ENCODE results near the gene TRPM1. TPM values are rescaled to one million over a fixed set of nuclear protein-coding genes. Genes with fewer than 3 reads are reported as not detected.

TRPM1 gene
- total RNA-seq, 1 donor from 2014 or later = not detected

GRCh38 chr15:31133890-31134289 lies 32.4 kb upstream of the TRPM1 start:
- TF ChIP-seq CTCF (IDR thresholded peaks at IDR 0.05; ENCODE audit: insufficient read depth, low read depth, low read length) = no peak
- no peak for TF ChIP-seq EZH2 (IDR thresholded peaks at IDR 0.05; ENCODE audit: insufficient read depth, low read length)
- Histone ChIP-seq H3K27ac (ENCODE audit: low read depth, low read length) (no peak overlapping the region), H3K36me3 (ENCODE audit: insufficient read depth, low read length) (no peaks in the 10 kb centered on the region), H3K4me3 (ENCODE audit: insufficient read depth, low read depth, low read length) (no peak overlapping the region), H3K9me3 (ENCODE audit: insufficient read depth, low read depth, low read length) (no peaks in the 10 kb centered on the region), H3K79me2 (ENCODE audit: insufficient read depth, low read length) (no peaks in the 10 kb centered on the region), H3K4me1 (ENCODE audit: insufficient read depth, low read length) (no peaks in the 10 kb centered on the region), H2AFZ (ENCODE audit: low read depth, low read length) (no peak overlapping the region), H4K20me1 (ENCODE audit: insufficient read depth, low read length) (no peaks in the 10 kb centered on the region), H3K27me3 (ENCODE audit: insufficient read depth, low read length) (peaks cover 3% of the 10 kb centered on the region), H3K9ac (ENCODE audit: low read length) (no peak overlapping the region), H3K4me2 (ENCODE audit: low read length) (no peak overlapping the region)
- no peak overlapping the region for H3K4me3 Mint-ChIP-seq (ENCODE audit: unreplicated experiment)
- no peaks in the 10 kb centered on the region for H3K4me1 Mint-ChIP-seq (ENCODE audit: low read depth, unreplicated experiment)
- no peaks in the 10 kb centered on the region for H3K36me3 Mint-ChIP-seq (ENCODE audit: low read depth, unreplicated experiment)
- DNase-seq (ENCODE audit: low read depth) (no peak), FAIRE-seq (no peak)
- H3K27ac Mint-ChIP-seq (ENCODE audit: unreplicated experiment) = no peak overlapping the region
- H3K9me3 Mint-ChIP-seq (ENCODE audit: unreplicated experiment) = peaks cover 4% of the 10 kb centered on the region
- peaks cover 18% of the 10 kb centered on the region for H3K27me3 Mint-ChIP-seq (ENCODE audit: low read depth, unreplicated experiment)

GRCh38 chr15:31131853-31132375 lies 30.4 kb upstream of the TRPM1 start:
- Mint-ChIP-seq H3K4me3 (ENCODE audit: unreplicated experiment) (no peak overlapping the region), H3K9me3 (ENCODE audit: unreplicated experiment) (peaks cover 4% of the 10 kb centered on the region), H3K27me3 (ENCODE audit: low read depth, unreplicated experiment) (peaks cover 26% of the 10 kb centered on the region), H3K27ac (ENCODE audit: unreplicated experiment) (no peak overlapping the region), H3K36me3 (ENCODE audit: low read depth, unreplicated experiment) (no peaks in the 10 kb centered on the region), H3K4me1 (ENCODE audit: low read depth, unreplicated experiment) (no peaks in the 10 kb centered on the region)
- Histone ChIP-seq H3K4me1 (ENCODE audit: insufficient read depth, low read length) (no peaks in the 10 kb centered on the region), H3K27ac (ENCODE audit: low read depth, low read length) (no peak overlapping the region), H3K4me2 (ENCODE audit: low read length) (no peak overlapping the region), H3K4me3 (ENCODE audit: insufficient read depth, low read depth, low read length) (no peak overlapping the region), H2AFZ (ENCODE audit: low read depth, low read length) (no peak overlapping the region), H4K20me1 (ENCODE audit: insufficient read depth, low read length) (no peaks in the 10 kb centered on the region), H3K36me3 (ENCODE audit: insufficient read depth, low read length) (no peaks in the 10 kb centered on the region), H3K79me2 (ENCODE audit: insufficient read depth, low read length) (no peaks in the 10 kb centered on the region), H3K9ac (ENCODE audit: low read length) (no peak overlapping the region), H3K9me3 (ENCODE audit: insufficient read depth, low read depth, low read length) (no peaks in the 10 kb centered on the region), H3K27me3 (ENCODE audit: insufficient read depth, low read length) (peaks cover 3% of the 10 kb centered on the region)
- TF ChIP-seq CTCF (IDR thresholded peaks at IDR 0.05; ENCODE audit: insufficient read depth, low read depth, low read length) (no peak), EZH2 (IDR thresholded peaks at IDR 0.05; ENCODE audit: insufficient read depth, low read length) (no peak)
- FAIRE-seq = no peak
- DNase-seq (ENCODE audit: low read depth) = no peak

GRCh38 chr15:31130576-31131237 lies 29.2 kb upstream of the TRPM1 start:
- TF ChIP-seq EZH2 (IDR thresholded peaks at IDR 0.05; ENCODE audit: insufficient read depth, low read length) (no peak), CTCF (IDR thresholded peaks at IDR 0.05; ENCODE audit: insufficient read depth, low read depth, low read length) (no peak)
- no peaks in the 10 kb centered on the region for H3K36me3 ChIP-seq (ENCODE audit: insufficient read depth, low read length)
- H3K9me3 ChIP-seq (ENCODE audit: insufficient read depth, low read depth, low read length) = no peaks in the 10 kb centered on the region
- H3K4me3 ChIP-seq (ENCODE audit: insufficient read depth, low read depth, low read length) = no peak overlapping the region
- no peak overlapping the region for H3K27ac ChIP-seq (ENCODE audit: low read depth, low read length)
- no peaks in the 10 kb centered on the region for H3K36me3 Mint-ChIP-seq (ENCODE audit: low read depth, unreplicated experiment)
- H3K9me3 Mint-ChIP-seq (ENCODE audit: unreplicated experiment) = peaks cover 4% of the 10 kb centered on the region
- H3K27ac Mint-ChIP-seq (ENCODE audit: unreplicated experiment) = no peak overlapping the region
- H3K27me3 ChIP-seq (ENCODE audit: insufficient read depth, low read length) = peaks cover 3% of the 10 kb centered on the region
- no peak overlapping the region for H3K9ac ChIP-seq (ENCODE audit: low read length)
- H3K79me2 ChIP-seq (ENCODE audit: insufficient read depth, low read length) = no peaks in the 10 kb centered on the region
- peaks cover 26% of the 10 kb centered on the region for H3K27me3 Mint-ChIP-seq (ENCODE audit: low read depth, unreplicated experiment)
- no peaks in the 10 kb centered on the region for H3K4me1 Mint-ChIP-seq (ENCODE audit: low read depth, unreplicated experiment)
- no peak overlapping the region for H3K4me3 Mint-ChIP-seq (ENCODE audit: unreplicated experiment)
- DNase-seq (ENCODE audit: low read depth) = no peak
- no peaks in the 10 kb centered on the region for H4K20me1 ChIP-seq (ENCODE audit: insufficient read depth, low read length)
- no peak overlapping the region for H2AFZ ChIP-seq (ENCODE audit: low read depth, low read length)
- FAIRE-seq = no peak
- no peaks in the 10 kb centered on the region for H3K4me1 ChIP-seq (ENCODE audit: insufficient read depth, low read length)
- no peak overlapping the region for H3K4me2 ChIP-seq (ENCODE audit: low read length)

Measured in astrocyte (in vitro differentiated cells and primary cell).